OCI-LY7 (cell line): Measurements from ENCODE around the gene POLL. TPM values are rescaled to one million over a fixed set of nuclear protein-coding genes. Genes with fewer than 3 reads are reported as not detected.

Experiments
- BruUV-seq: library from RNA; stranded (reverse); fragments of 400-500 nt; replicated peaks from 2 replicates; lab custom pipeline; 2021; lab: Mats Ljungman, UMichigan
- CTCF ChIA-PET: fragments of 300-600 bp; sonication (Branson Sonifier 250); formaldehyde crosslinking; loops from one replicate; lab custom pipeline; 2022; ENCODE audit warnings: antibody characterized with exemption; ENCODE audit not compliant: unreplicated experiment; lab: Charles Lee
- POLR2A ChIA-PET: fragments of 300-600 bp; sonication (Branson Sonifier 250); formaldehyde crosslinking; loops from one replicate; lab custom pipeline; 2022; ENCODE audit warnings: antibody characterized with exemption; lab: Charles Lee
- DNase-seq: peaks from one replicate; pipeline ENCODE4 v3.0.0-alpha.2; 2015; ENCODE audit warnings: low spot score
- H2AFZ ChIP-seq: fragments of 200-600 bp; sonication (generic), shearing (Covaris generic); 2 replicates; pipeline ENCODE4 v1.6.1; 2014; ENCODE audit warnings: mild to moderate bottlenecking, antibody characterized with exemption, low read length, moderate library complexity
- H3K27ac ChIP-seq: fragments of 200-600 bp; sonication (generic); 2 replicates; pipeline ENCODE4 v1.5.1; 2014; ENCODE audit warnings: mixed run types, low read depth, mild to moderate bottlenecking, moderate library complexity, low read length, inconsistent platforms; ENCODE audit not compliant: poor library complexity, severe bottlenecking
- H3K36me3 ChIP-seq: fragments of 200-600 bp; sonication (generic); 2 replicates; pipeline ENCODE4 v1.6.1; 2014; ENCODE audit warnings: mild to moderate bottlenecking, antibody characterized with exemption, low read length, moderate library complexity, mixed read lengths; ENCODE audit not compliant: insufficient read depth
- H3K4me1 ChIP-seq: fragments of 200-600 bp; sonication (generic); 2 replicates; pipeline ENCODE4 v1.5.1; 2014; ENCODE audit warnings: mild to moderate bottlenecking, low read length; ENCODE audit not compliant: insufficient read depth, poor library complexity, severe bottlenecking
- H3K4me2 ChIP-seq: fragments of 200-600 bp; sonication (generic); 2 replicates; pipeline ENCODE4 v1.6.1; 2014; ENCODE audit warnings: mild to moderate bottlenecking, low read length
- H3K4me3 ChIP-seq: fragments of 200-600 bp; sonication (generic); 2 replicates; pipeline ENCODE4 v1.5.1; 2014; ENCODE audit warnings: mild to moderate bottlenecking, low read depth, low read length; ENCODE audit not compliant: poor library complexity, severe bottlenecking
- H3K79me2 ChIP-seq: fragments of 200-600 bp; sonication (generic); 2 replicates; pipeline ENCODE4 v1.6.1; 2016; ENCODE audit warnings: low read depth, mild to moderate bottlenecking, low read length, moderate library complexity, mixed read lengths; ENCODE audit not compliant: insufficient read depth
- H3K9me2 ChIP-seq: fragments of 200-600 bp; sonication (generic); 2 replicates; pipeline ENCODE4 v1.6.1; 2016; ENCODE audit warnings: mild to moderate bottlenecking, low read length, mixed read lengths; ENCODE audit not compliant: insufficient read depth
- H3K9me3 ChIP-seq: fragments of 200-600 bp; sonication (generic); 2 replicates; pipeline ENCODE4 v1.6.1; 2014; ENCODE audit warnings: mild to moderate bottlenecking, mixed run types, low read length, mixed read lengths
- H4K20me1 ChIP-seq: fragments of 200-600 bp; sonication (generic); 2 replicates; pipeline ENCODE4 v1.6.1; 2014; ENCODE audit warnings: mild to moderate bottlenecking, antibody characterized with exemption, low read length, moderate library complexity, mixed read lengths; ENCODE audit not compliant: insufficient read depth
- CTCF ChIP-seq: fragments of 200-600 bp; sonication (generic); conservative IDR thresholded peaks from 2 replicates; pipeline ENCODE4 v1.5.1; 2014; ENCODE audit warnings: mild to moderate bottlenecking, antibody characterized with exemption, low read length, moderate library complexity, mixed read lengths
- EZH2phosphoT487 ChIP-seq: fragments of 200-600 bp; sonication (generic); IDR thresholded peaks from 2 replicates; pipeline ENCODE4 v1.6.1; 2018; ENCODE audit warnings: low read depth, borderline replicate concordance, mild to moderate bottlenecking, mixed run types, antibody characterized with exemption, low read length, moderate library complexity, mixed read lengths
- intact Hi-C: fragments of 100-400 bp; cut with micrococcal nuclease; formaldehyde crosslinking; loops from one replicate; pipeline ENCODE4 v1.10.0; 2022; ENCODE audit not compliant: unreplicated experiment
- total RNA-seq, 2 experiments: library from RNA; depleted of rRNA in 1 of 2; stranded (reverse); fragments of >200 nt in 1 of 2; shearing (Covaris generic) in 1 of 2; gene quantifications; 2 replicates each; pipeline ENCODE4 v1.2.3, GENCODE V29; 2014 to 2022

POLL gene
- total RNA-seq, 2 experiments from 2014 or later, result 22.0 to 34.0 TPM

GRCh38 chr10:101572126-101572525 is 15.9 kb downstream of the POLL start:
- Histone ChIP-seq H3K79me2 (no peaks in the 10 kb centered on the region), H3K27ac (no peak overlapping the region), H3K9me2 (no peaks in the 10 kb centered on the region), H4K20me1 (no peaks in the 10 kb centered on the region), H3K36me3 (no peaks in the 10 kb centered on the region), H3K4me2 (no peak overlapping the region), H3K4me3 (no peak overlapping the region), H2AFZ (no peak overlapping the region), H3K9me3 (no peaks in the 10 kb centered on the region), H3K4me1 (peaks cover 20% of the 10 kb centered on the region)
- no TSS peak for BruUV-seq
- intact Hi-C loops, result no loop called here
- ChIA-PET POLR2A (no interaction called here), CTCF (no interaction called here)
- no peak for DNase-seq
- TF ChIP-seq EZH2phosphoT487, result no peak
- no peak for TF ChIP-seq CTCF

- ChIA-PET CTCF (interaction anchor here (0.5 to 1.2 kb wide), 4 partner anchors 9 to 357 kb away, joined by 3 to 5 read pairs (median 3); no protein-coding TSS in a partner anchor), POLR2A (interaction anchor here (0.7 to 1.3 kb wide), 3 partner anchors 9 to 104 kb away, joined by 3 to 4 read pairs (median 3); no protein-coding TSS in a partner anchor)
- no peak overlapping the region for H2AFZ ChIP-seq
Measured at GRCh38 chr10:101571271-101571925, 16.7 kb downstream of the POLL start.

More at GRCh38 chr10:101571271-101571925, 16.7 kb downstream of the POLL start:
- no peak overlapping the region for H3K27ac ChIP-seq
- H3K9me2 ChIP-seq, result no peaks in the 10 kb centered on the region
- H3K9me3 ChIP-seq, result no peaks in the 10 kb centered on the region
- no peak overlapping the region for H3K4me2 ChIP-seq
- H4K20me1 ChIP-seq, result no peaks in the 10 kb centered on the region
- no TSS peak for BruUV-seq
- no peaks in the 10 kb centered on the region for H3K36me3 ChIP-seq
- H3K4me1 ChIP-seq, result peaks cover 20% of the 10 kb centered on the region
- intact Hi-C loops, result no loop called here
- no peak overlapping the region for H3K4me3 ChIP-seq
- DNase-seq, result no peak
- H3K79me2 ChIP-seq, result no peaks in the 10 kb centered on the region
- no peak for TF ChIP-seq CTCF
- no peak for TF ChIP-seq EZH2phosphoT487
